ENCODE results near the gene MAPK8IP3.
"Not testable (repeated sequence)": the region's sequence is repeated elsewhere in the genome, so short reads cannot be mapped to it uniquely, and the experiment has no call there.

The MAPK8IP3 gene

DNA sequence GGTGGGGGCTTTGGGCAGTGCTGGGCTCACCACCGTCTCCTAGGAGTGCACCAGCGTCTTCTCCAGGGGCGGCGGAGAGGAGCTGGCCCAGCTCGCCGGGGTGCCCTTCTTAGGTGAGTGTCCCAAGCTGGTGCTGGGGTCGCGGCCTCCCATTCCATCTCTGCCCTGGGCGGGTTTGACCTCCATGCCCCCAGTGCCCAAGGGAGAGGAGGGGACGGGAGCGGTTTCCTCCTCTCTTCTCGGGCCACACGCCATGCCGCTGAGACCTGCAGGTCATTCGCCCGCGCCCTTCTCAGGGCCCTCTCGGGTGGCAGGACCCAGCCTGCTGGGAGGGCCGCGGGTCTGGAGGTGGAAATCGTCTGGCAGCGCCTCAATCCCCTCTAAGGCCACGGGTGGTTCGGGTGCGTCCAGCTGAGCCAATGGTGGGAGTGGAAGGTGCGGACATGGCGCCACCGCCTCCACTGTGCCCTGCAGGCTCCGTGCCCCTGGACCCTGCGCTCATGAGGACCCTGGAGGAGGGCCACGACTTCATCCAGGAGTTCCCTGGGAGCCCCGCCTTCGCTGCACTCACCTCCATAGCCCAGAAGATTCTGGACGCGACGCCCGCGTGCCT lies 82.2 kb downstream of the MAPK8IP3 start:
- DNase-seq = no peak

DNA sequence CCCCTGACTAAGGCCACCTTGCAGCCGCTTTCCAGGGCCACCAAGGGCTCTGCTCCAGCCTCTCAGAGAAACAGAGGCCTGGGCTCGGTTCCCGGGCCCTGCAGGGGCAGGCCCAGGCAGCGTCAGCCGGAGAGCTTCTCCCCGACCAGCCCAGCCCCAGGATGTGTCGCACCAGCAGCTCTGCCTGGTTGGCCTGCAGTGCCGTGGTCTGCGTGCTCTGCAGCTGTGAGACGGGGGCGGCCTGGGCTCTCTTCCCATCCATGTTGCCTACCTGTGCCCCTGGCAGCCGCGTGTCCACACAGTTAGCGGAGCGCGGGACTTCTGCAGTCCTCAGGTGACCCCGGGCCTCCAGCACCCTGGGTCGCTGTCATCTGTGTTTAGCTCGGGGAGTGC lies 82.7 kb downstream of the MAPK8IP3 start:
- no peak for DNase-seq

DNA sequence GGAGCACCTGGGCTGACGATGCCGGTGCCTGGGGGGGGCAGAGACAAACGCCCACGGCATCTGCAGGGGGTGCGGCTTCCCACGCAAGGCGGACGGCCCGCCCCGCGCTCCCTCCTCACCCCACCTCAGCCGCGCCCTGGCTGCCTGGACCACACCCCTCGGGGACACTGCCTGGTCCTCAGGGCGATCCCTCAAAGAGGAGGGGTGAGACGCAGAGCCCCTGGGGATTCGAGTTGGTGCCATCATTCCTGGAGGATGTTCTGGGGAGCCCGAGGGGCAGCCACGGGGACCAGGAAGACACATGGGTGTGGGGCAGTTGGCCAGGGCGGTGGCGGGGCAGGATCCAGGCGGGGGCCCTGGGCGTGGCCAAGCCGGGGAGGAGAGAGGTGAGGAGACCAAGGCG lies 83.6 kb downstream of the MAPK8IP3 start:
- no peak for DNase-seq

DNA sequence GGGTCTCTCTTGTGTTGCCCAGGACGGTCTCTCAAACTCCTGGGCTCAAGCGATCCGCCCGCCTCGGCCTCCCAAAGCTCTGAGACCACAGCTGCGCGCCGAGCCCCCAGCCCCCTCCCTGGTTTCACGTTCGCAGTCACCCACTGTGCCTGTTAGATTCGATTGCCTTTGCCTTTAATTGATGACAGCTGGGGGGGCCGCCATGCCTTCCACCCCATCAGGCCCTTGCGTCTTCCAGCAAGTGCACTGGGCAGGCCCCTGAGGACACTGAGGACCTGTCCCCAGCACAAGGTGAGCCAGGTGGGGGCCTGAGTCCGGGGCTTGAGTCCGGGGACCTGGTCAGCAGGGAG lies 84.2 kb downstream of the MAPK8IP3 start:
- DNase-seq = no peak

DNA sequence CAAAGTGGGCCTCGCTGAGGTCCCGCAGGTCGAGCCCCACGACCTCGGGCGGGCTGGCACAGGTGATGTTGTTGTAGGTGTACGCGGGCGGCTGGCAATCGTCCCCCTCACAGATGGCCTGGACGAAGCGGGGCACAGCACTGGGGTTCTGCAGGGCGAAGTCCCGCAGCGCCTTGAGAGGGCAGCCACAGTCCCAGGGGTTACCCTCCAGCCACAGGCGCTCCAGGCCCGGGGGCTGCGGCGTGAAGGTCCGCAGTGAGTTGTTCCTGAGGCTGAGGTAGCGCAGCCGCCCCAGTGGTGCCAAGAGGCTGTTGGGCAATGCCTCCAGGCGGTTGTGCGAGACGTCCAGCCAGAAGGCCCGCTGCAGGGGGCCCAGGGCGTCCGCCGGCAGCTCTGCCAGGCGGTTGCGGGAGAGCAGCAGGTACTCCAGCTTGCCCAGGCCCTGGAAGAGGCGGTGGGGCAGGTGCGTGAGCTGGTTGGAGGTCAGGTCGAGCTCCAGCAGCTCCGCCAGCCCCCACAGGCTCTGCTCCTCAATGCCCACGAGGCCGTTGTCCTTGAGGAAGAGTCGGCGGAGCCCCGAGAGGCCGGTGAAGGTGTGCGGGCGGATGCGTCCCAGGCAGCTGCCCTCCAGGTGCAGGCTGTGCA lies 84.7 kb downstream of the MAPK8IP3 start:
- DNase-seq = no peak

DNA sequence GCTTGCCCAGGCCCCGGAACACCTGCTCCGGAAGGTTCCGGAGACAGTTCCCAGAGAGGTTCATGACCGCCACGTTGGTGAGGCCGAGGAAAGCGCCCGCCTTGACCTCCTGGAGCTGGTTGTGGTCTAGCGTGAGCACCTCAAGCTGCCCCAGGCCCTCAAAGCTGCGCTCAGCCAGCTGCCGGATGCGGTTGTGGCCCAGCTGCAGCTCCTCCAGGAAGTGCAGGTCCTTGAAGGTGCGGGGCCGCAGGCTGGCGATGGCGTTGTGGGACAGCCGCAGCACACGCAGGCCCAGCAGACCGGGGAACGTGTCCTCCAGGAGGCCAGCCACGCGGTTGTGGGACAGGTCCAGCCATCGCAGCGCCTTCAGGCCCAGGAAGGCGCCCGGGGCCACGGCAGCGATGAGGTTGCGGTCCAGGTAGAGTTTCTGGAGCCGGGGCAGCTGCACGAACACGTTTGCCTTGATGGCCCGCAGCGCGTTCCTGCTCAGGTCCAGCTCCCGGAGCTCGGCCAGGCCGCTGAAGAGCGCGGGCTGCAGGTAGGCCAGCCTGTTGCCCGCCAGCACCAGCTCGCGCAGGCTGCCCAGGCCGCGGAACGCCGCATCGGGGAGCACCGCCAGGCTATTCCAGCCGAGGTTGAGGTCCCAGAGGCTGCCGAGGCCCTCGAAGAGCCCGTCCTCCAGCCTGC lies 85.4 kb downstream of the MAPK8IP3 start:
- DNase-seq = no peak

DNA sequence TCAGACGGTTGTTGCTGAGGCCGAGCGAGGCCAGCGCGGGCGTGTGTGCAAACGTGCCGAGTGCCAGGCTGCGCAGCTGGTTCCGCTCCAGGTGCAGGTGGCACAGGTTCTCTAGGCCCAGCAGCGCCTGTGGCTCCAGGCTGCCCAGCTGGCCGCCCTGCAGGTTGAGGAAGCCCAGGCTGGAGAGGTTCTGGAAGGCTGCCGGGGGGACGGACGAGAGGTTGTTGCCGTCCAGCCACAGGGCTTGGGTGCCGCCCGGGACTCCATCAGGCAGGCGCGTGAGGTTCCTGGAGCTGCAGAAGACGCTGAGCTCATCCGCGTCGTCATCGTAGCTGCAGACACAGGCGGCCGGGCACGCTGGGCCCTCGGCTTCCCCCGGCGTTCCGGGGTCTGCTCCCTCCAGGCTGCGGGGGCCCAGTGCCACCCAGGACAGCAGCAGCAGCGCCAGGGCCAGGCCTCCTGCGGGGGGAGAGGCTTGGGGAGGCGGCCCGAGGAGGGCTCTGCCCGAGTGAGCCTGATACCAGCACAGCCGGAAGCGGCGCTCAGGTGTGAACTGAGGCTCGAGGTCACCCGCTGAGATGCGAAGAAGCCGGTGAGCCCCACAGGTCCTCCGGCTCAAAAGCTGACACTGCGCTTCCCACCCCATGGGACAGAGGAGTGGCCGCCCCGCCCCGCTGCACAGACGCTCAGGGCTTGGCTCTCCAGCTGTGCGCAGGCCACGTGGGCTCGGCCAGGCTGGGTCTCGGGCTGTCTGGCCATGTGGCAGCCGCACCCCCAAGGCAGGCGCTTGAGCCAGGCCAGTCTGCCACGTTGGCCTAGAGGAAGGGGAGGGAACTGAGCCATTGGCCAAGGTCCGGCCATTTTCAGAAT lies 86.2 kb downstream of the MAPK8IP3 start:
- no peak for DNase-seq

DNA sequence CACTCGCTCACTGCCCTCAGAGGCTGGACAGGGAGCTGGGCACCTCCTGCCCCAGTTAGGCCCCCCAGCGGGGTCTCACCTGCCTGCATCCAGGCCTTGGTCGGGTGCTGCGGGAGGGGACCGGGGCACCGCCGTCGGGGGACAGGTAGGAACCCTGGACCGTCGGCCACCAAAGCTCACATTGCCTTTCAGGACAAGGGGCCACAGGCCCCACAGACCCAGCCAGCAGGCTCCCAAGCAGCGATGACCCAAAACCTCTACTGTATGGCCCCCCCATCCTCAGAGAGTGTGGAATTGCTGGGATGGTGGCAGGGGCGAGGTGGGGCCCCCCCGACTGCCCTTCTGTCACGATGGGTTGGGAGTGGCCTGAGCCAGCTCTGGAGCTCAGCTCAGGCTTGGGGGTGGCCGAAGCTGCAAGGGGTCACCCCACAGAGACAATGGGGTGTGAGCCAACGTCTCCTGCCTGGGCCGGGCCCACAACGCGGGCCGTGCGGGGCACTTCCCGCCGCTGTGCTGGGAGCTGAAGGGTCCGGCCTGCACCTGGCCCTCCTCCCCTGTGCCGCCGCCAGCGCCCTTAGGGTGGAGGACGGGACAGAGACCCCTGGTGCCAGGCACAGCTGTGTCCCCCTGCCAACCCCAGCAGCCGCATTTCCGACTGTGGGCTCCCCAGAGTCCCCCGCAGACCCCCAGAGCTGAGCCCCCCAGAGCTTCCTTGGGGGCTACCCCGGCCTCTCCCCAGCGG lies 87.0 kb downstream of the MAPK8IP3 start:
- no peak for DNase-seq

DNA sequence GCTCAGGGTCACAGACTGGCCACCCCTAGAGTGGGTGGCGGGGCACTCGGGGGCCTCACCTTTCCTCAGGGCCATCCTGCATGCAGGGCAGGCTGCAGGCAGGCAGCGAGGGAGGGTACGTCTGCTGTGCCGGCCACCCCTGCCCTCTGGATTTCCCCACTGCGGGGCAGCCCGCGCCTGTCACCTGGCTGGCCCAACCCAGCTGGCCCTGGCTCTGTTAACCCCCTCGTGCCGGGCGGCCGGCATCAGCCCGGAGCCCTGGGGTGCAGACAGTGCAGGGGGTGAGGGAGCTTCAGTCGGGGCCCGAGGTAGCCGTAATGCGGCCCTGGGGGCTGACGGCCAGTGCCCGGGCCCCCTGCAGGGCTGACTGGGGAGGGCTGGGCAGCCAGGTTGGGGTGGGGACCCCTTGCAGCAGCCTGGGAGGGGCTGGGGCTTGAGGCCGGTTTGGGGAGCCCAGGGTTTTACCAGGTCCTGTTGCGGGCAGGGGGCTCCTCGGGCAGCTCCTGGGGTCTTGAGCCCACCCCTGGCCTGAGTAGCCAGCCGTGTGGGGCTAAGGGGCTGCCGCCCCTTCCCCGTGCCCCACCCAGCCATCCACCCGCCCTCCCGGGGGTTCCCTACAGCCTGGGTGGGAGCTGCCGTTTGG lies 87.7 kb downstream of the MAPK8IP3 start, which contains the start of gene IGFALS:
TSS of gene IGFALS (minus strand) at position 128 of the 643 bp plus-strand sequence. CDS start at position 75, 53 bp downstream.
- no peak for DNase-seq

DNA sequence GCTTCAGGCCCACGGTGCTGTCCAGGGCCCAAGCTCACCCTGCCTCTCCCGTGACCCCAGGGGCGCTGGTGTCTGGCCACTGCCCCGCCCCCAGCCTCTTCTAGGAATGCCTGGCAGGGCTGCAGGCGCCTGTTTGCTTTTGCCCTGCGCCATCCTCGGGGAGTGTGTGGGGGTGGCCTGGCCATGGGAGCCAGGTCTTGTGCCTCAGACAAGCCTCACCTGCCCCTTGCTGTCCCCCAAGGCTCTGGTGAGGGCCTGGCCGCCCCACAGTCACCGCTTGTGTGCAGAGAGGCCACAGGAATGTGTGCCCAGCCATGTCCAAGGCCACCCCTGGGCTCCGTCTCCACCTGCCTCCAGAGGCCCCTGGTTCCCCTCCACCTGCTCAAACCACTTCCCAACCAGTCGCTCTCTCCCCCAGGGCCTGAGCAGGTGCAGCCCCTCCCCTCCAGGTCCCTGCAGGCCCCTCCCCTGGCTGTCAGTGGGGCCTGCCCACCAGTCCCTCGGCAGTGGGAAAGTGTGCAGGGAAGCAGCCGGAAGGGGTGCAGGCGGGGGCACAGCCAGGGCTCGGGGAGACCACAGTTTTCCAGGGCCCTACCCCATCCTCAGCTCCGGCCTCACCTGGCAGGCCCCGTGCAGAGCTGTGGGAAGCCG lies 88.4 kb downstream of the MAPK8IP3 start:
- no peak for DNase-seq

DNA sequence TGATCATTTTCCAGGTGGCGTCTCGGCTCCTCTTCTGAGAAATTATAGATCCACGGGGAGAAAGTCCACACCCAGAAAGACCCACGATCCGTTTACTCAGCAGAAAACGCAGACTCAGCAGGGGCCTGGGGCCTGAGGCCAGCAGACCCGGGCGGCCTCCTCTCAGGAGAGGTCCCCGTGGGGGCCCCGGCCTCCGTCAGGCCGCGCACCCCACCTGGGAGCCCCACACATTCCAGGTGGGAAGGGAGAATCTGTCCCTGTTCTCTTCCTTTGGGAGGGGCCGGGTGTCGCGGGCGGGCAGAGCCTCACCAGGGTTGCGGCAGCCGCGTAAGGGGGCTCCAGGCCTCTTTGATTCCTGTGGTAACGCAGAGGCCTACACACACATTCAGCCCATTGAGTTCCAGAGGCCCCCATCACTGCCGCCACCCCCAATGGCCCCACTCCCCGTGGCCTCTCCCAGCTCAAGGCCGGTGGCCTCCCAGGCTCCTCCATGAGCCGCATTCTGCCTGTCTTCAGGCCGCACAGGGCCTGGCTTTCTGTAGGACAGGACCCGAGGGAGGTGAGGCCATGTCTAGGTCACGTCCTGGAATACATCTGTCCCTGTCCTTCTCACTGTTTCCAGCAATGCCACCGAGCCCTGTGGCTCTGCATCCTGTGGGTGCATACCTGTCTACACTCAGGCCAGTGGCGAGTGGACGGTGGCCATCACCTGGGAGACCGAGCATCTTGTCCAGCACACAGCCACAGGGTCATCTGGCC lies 89.1 kb downstream of the MAPK8IP3 start:
- no peak for DNase-seq

DNA sequence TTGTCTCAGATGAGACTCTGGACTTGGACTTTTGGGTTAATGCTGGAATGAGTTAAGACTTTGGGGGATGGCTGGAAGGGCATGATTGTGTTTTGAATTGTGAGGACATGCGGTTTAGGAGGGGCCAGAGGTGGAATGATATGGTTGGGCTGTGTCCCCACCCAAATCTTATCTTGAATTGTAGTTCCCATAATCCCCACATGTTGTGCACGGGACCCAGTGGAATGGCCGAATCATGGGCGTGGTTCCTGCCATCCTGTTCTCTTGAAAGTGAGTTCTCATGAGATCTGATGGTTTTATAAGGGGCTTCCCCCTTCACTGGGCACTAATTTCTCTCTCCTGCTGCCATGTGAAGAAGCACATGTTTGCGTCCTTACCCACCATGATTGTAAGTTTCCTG lies 93.3 kb downstream of the MAPK8IP3 start:
- not testable (repeated sequence) for DNase-seq

DNA sequence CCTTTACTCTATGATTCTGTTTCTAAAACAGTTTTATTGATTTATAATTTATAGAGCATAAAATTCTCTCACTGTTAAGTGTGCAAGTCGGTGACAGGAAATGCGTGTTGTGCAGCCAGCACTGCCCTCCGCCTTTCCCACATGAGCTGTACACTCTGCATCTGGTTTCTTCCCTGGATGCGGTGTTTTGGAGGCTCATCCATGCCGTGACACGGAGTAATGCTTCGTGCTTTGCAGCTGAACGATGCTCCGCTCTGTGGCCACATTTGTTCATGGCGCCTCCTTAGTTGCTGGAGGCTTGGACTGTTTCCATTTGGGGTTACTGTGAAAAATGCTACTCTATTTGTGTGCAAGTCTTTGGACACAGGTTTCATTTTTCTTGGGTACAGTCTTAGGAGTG lies 94.7 kb downstream of the MAPK8IP3 start:
- DNase-seq = no peak

DNA sequence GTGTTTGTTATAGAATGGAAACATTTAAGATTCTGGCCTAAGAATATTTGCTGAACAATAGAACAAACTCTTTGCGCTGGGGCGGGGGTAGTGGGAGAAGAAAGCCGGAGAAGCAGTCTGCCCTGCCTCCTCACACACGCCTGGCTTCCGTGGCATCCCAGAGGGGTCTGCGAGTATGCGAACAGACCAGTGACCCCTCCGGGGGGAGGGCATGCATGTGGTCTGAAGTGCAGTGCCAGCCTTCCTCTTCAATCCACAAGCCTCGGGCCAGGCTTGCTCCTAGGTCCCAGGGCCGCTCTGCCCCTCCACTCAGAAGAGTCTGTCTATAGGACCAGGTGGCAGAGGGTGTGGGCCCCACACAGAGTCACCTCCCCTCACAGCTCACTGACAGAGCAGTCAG lies 101.6 kb downstream of the MAPK8IP3 start:
- no peak for DNase-seq

DNA sequence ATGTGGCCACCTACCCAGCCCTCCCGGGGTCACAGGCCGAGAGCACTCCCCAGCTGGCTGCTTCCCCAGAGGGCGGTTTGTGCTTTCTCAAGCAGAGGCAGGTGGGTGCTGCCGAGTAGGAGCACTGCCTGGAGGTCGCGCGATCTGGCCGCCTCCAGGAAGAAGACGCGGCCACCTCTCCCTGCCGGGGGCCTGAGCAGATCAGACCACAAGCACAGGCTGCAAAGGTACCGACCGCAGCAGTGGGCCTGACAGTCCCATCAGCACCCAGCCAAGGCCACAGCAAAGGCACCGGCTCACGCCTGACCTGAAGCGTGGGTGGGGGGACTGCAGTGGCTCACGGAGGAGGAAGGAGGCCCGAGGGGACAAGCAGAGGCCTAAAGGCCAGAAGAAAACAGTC lies 102.7 kb downstream of the MAPK8IP3 start:
- DNase-seq = no peak

DNA sequence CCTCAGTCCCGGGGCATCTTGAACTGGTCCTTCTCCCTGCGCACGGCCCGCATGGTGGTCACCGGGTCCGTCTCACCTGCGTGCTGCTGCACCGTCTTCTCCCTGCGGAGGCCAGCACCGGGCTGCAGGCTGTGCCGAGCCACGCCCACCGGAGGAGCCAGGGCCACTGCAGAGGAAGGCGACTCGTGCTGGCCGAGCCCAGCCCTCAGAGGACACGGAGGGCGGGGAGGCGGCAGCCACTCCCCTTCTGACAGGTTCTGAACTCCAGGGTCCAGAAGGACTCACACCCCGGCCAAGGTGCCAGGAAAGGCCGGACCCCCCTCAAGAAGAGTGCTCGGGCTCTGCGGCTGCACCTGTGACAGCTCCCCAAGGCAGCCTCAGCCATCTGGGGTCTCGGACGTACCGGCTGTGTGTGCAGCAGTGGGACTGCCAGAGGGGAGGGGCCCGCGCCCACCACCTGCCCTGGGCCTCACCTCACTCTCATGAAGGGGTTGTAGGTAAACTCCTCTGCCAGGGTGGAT lies 103.3 kb downstream of the MAPK8IP3 start:
- DNase-seq = no peak

DNA sequence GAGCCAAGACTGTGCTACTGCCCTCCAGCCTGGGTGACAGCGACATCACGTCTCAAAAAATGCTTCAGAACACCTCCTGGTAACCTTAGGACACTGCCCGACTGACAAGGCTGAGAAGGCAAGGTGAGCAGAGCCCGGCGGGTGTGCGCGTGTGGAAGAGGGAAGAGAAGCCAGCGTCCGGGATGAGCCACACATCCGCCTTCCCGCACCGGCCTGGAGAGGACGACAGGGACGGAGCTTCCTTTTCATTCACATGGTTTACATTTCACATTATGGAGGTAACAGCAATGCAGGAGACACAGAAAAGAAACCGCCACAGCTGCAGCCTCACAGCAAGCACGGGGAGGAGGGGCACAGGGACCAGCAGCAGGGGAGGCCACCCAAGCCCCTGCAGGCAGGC lies 104.1 kb downstream of the MAPK8IP3 start:
- no peak for DNase-seq

DNA sequence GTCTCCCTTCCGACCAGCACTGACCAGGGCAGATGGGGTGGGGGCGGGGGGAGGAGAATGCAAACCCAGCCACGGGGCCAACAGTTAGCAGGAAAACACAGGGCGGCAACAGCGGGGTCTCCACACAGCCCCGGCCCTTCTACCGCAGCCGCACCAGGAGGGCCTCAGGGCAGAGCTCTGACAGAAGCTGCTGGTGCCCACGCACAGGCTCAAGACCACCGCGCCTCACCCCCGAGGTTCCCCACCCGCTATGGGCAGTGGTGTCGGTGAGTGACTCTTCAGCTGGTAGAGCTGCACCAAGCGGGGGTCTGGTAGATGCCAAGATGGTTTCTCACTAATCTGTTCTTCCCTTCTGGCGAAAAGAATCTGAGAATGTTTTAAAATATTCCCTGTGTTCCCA lies 104.5 kb downstream of the MAPK8IP3 start:
- DNase-seq = no peak

DNA sequence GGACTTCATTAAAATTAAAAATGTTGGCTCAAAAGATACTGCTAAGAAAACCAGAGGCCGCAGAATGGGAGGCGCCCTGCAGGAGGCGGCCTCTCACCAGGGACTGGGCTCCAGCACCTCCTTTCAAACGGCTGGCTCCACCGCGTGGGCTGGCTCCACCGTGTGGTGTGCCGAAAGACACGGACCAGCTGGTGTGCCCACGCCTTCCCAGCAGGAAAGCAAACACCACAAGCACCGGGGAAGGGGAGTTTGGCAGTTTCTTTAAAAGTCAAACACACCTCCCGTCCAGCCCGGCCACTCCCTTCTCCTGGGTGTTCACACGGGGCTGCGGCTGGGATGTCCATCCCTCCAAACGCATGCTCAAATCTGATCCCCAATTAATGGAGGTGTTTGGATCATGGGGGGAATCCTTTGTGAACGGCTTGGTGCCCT lies 106.8 kb downstream of the MAPK8IP3 start:
- no peak for DNase-seq

DNA sequence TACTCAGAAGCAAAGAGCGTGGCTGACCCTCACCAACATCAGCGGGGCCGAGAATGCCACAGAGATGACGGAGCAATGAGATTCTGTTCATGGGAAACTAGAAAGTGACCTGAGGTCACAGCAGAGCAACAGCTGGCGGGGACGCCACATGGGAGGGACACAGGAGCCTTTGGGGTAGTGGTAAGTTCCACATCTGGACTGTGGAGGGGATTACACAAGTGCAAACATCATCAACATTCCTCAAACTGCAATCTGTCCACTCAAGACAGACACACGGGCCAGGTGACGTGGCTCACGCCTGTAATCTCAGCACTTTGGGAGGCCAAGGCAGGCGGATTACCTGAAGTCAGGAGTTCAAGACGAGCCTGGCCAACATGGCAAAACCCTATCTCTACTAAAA lies 109.5 kb downstream of the MAPK8IP3 start:
- no peak for DNase-seq
